ENCODE results near the gene RANBP17.

DNA sequence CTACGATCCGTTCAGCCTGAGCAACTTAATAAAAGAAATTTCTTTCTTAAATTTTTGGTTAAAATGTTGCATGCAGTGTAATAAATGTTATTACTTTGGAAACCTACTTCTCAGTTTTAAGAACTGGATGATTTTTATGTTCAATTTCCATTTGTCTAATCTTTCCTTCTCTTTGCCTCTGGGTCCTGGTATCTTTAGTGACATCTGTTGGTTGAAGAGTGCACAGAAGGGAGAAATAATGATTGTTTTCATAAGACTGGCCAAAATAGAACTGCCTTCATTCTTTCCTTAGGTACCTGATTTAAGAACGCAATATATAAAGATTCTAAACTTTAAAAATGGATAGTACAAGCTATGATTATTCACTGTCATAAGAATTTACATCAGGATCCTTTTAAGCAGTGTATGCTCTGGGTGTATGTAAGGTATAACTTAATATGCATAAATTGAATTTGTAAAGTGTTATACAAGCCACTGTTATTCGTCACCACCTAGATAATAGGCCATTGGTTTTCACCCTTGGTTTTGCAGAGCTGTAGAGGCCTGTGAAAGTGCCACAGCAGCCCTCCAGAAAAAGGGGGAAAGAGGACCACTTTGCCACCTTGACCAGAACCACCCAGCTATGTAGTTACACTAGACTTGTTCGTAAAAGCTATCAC, 364.4 kb downstream of the RANBP17 start:
- TF ChIP-seq SMC3 (IDR thresholded peaks at IDR 0.05; ENCODE audit: low read depth, low read length) (0 out of 2 replicates have a peak, but pooled peaks have one; percentile 16), RCOR1 (IDR thresholded peaks at IDR 0.05; ENCODE audit: insufficient replicate concordance, low read length) (no peak), FOS (IDR thresholded peaks at IDR 0.05; ENCODE audit: low read depth, low read length) (no peak), NFE2L2 (IDR thresholded peaks at IDR 0.05; ENCODE audit: low read depth, low read length) (no peak), POLR2A (IDR thresholded peaks at IDR 0.05; ENCODE audit: low read depth, low read length) (no peak), CHD1 (IDR thresholded peaks at IDR 0.05; ENCODE audit: low read depth, low read length) (no peak), RFX5 (IDR thresholded peaks at IDR 0.05; ENCODE audit: low read depth, low read length) (no peak), RAD21 (IDR thresholded peaks at IDR 0.05; ENCODE audit: low read length) (peak; percentile 22; the same call in 1 of the 2 replicates)
- TF ChIP-seq, protein P1, sequence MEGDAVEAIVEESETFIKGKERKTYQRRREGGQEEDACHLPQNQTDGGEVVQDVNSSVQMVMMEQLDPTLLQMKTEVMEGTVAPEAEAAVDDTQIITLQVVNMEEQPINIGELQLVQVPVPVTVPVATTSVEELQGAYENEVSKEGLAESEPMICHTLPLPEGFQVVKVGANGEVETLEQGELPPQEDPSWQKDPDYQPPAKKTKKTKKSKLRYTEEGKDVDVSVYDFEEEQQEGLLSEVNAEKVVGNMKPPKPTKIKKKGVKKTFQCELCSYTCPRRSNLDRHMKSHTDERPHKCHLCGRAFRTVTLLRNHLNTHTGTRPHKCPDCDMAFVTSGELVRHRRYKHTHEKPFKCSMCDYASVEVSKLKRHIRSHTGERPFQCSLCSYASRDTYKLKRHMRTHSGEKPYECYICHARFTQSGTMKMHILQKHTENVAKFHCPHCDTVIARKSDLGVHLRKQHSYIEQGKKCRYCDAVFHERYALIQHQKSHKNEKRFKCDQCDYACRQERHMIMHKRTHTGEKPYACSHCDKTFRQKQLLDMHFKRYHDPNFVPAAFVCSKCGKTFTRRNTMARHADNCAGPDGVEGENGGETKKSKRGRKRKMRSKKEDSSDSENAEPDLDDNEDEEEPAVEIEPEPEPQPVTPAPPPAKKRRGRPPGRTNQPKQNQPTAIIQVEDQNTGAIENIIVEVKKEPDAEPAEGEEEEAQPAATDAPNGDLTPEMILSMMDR (conservative IDR thresholded peaks at IDR 0.05; ENCODE audit: low read depth, low read length), result peak; percentile 26; the same call in 1 of the 2 replicates

Measured in IMR-90 (cell line).